Effector memory CD4-positive, alpha-beta T cell (primary cell): ENCODE data around the gene HSF2BP.
"Not testable (repeated sequence)": the region's sequence is repeated elsewhere in the genome, so short reads cannot be mapped to it uniquely, and the experiment has no call there.

Experiments
- DNase-seq, 3 donors: peaks; one replicate each; pipeline ENCODE4 v3.0.0-alpha.2; 2020
- H3K27ac ChIP-seq: 2 replicates; pipeline ENCODE4 v1.7.0; 2013; ENCODE audit warnings: mild to moderate bottlenecking, low read length, moderate library complexity; ENCODE audit not compliant: insufficient read depth, poor library complexity, severe bottlenecking
- H3K27me3 ChIP-seq: replicated peaks from 2 replicates; pipeline ENCODE4 v1.7.0; 2013; ENCODE audit warnings: mild to moderate bottlenecking, low read length; ENCODE audit not compliant: insufficient read depth, control insufficient read depth, poor library complexity, severe bottlenecking
- H3K36me3 ChIP-seq: 2 replicates; pipeline ENCODE4 v1.7.0; 2013; ENCODE audit warnings: mild to moderate bottlenecking, low read length, moderate library complexity; ENCODE audit not compliant: control insufficient read depth, insufficient read depth
- H3K4me1 ChIP-seq: 2 replicates; pipeline ENCODE4 v1.7.0; 2013; ENCODE audit warnings: low read length, mild to moderate bottlenecking; ENCODE audit not compliant: control insufficient read depth, insufficient read depth, poor library complexity, severe bottlenecking
- H3K4me3 ChIP-seq: 2 replicates; pipeline ENCODE4 v1.7.0; 2013; ENCODE audit warnings: low read length, low read depth, mild to moderate bottlenecking; ENCODE audit not compliant: insufficient read depth, poor library complexity, severe bottlenecking
- H3K9me3 ChIP-seq: 2 replicates; pipeline ENCODE4 v1.7.0; 2013; ENCODE audit warnings: mild to moderate bottlenecking, low read length, moderate library complexity; ENCODE audit not compliant: control insufficient read depth

HSF2BP gene

GRCh38 chr21:43570195-43570594, 89.1 kb downstream of the HSF2BP start:
- H3K27me3 ChIP-seq, DNase-seq, H3K36me3 ChIP-seq, H3K9me3 ChIP-seq, H3K4me3 ChIP-seq, H3K27ac ChIP-seq, H3K4me1 ChIP-seq: not testable (repeated sequence)

- H3K9me3 ChIP-seq, H3K27ac ChIP-seq, DNase-seq, H3K4me1 ChIP-seq, H3K36me3 ChIP-seq, H3K4me3 ChIP-seq, H3K27me3 ChIP-seq: not testable (repeated sequence)
Observed at GRCh38 chr21:43562451-43562850, 96.8 kb downstream of the HSF2BP start.

- not testable (repeated sequence) for H3K27me3 ChIP-seq, H3K4me3 ChIP-seq, H3K9me3 ChIP-seq, H3K36me3 ChIP-seq, DNase-seq, H3K4me1 ChIP-seq, H3K27ac ChIP-seq
Observed at GRCh38 chr21:43540561-43540960, 118.7 kb downstream of the HSF2BP start.

DNA sequence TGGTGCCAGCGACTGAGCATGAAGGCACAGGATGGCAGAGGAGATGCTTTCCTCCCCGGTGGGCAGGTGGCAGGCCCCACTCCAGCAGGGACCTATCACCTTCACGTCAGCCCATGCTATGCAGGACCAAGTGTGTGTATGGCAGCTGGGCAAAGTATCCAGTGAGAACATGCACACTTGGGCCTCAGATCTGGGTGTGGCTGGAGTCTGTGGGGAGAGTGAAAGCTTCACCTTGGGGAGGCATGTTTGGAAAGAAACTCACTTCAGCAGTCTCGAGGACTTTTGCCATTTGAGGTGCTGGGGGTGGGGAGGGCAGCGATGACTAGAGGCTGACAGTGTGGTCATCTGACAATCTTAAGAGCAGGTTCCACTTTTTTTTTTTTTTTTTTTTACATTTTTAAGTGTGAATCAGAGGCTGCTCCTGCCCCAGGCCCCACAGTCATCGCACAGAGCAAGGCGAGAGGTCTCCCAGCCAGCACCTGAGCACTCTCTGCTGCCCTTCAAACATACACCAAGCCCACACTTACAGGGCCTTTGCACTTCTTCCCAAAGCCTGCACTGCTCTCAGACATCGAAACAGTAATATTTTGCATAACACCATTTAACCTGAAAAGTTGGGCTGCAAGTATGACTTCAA, 136.7 kb downstream of the HSF2BP start:
- not testable (repeated sequence) for H3K27me3 ChIP-seq, H3K4me1 ChIP-seq, H3K9me3 ChIP-seq, H3K4me3 ChIP-seq, H3K36me3 ChIP-seq, DNase-seq, H3K27ac ChIP-seq

- not testable (repeated sequence) for H3K9me3 ChIP-seq, H3K27ac ChIP-seq, H3K36me3 ChIP-seq, DNase-seq, H3K27me3 ChIP-seq, H3K4me1 ChIP-seq, H3K4me3 ChIP-seq
Observed at GRCh38 chr21:43517701-43518100, 141.6 kb downstream of the HSF2BP start.

- not testable (repeated sequence) for H3K27ac ChIP-seq, H3K4me3 ChIP-seq, H3K4me1 ChIP-seq, H3K27me3 ChIP-seq, H3K36me3 ChIP-seq, H3K9me3 ChIP-seq, DNase-seq
Observed at GRCh38 chr21:43516860-43517627, 142.2 kb downstream of the HSF2BP start.

DNA sequence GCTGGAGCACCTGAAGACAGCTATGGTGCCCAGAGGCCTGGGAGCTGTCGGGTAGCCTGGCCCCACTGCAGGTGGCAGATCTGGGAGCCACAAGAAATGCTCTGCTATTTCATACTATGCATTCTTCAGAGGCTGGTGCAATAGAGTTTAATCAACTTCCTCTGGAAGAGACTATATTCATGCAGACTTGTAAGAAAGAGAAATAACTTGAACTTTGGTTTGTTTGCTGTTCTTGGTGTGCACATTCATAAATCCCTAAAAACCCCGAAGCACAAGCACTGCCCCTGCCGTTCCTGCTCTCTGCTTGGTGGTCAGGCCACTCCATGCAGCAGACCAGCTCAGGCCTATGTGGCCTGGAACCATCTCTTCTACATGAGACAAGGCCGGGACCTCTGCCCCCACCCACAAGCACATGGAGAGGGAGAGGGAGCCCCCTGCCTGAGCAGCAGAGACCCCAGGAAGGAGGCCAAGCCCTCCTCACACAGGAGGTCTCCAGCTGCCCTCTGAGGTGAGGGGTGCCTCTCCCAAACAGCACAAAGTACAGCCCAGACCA, 142.9 kb downstream of the HSF2BP start:
- not testable (repeated sequence) for H3K4me3 ChIP-seq, H3K27ac ChIP-seq, H3K36me3 ChIP-seq

GRCh38 chr21:43514834-43515233, 144.5 kb downstream of the HSF2BP start:
- not testable (repeated sequence) for H3K36me3 ChIP-seq, H3K4me1 ChIP-seq, H3K9me3 ChIP-seq, H3K27me3 ChIP-seq, DNase-seq, H3K27ac ChIP-seq, H3K4me3 ChIP-seq

More for the DNA sequence above, 142.9 kb downstream of the HSF2BP start:
- H3K27me3 ChIP-seq, H3K9me3 ChIP-seq, DNase-seq, H3K4me1 ChIP-seq: not testable (repeated sequence)

GRCh38 chr21:43513023-43513422, 146.3 kb downstream of the HSF2BP start:
- not testable (repeated sequence) for H3K4me3 ChIP-seq, H3K4me1 ChIP-seq, H3K27ac ChIP-seq, H3K27me3 ChIP-seq, DNase-seq, H3K36me3 ChIP-seq, H3K9me3 ChIP-seq

- not testable (repeated sequence) for H3K4me1 ChIP-seq
Observed at GRCh38 chr21:43511209-43511608, 148.1 kb downstream of the HSF2BP start.

More at GRCh38 chr21:43511209-43511608, 148.1 kb downstream of the HSF2BP start:
- not testable (repeated sequence) for H3K27ac ChIP-seq, DNase-seq, H3K36me3 ChIP-seq, H3K4me3 ChIP-seq, H3K9me3 ChIP-seq, H3K27me3 ChIP-seq
